G401.6 (cell line): Measurements from ENCODE around the gene TMEM108.
A peak's percentile ranks its signal among the peaks of the same experiment; 100 is the strongest.
"Not testable (repeated sequence)": the region's sequence is repeated elsewhere in the genome, so short reads cannot be mapped to it uniquely, and the experiment has no call there.

Source experiments
- FAIRE-seq: peaks from 2 replicates; lab custom pipeline; 2012; peaks lifted over from hg19 to GRCh38; lab: Jason Lieb, UNC

Gene TMEM108

GRCh38 chr3:133038089-133038730 is at the start of gene TMEM108:
TMEM108 (plus strand) TSS chr3:133038391.
- no peak for FAIRE-seq

GRCh38 chr3:132995971-132996370 is 42.2 kb upstream of the TMEM108 start:
- FAIRE-seq, result no peak

- no peak for FAIRE-seq
These were observed 40.6 kb upstream of the TMEM108 start for GRCh38 chr3:132997404-132998185.

- not testable (repeated sequence) for FAIRE-seq
These were observed 33.2 kb upstream of the TMEM108 start for GRCh38 chr3:133005032-133005431.

- no peak for FAIRE-seq
These were observed 30.6 kb upstream of the TMEM108 start for GRCh38 chr3:133007601-133008000.

- no peak for FAIRE-seq
These were observed 23.9 kb upstream of the TMEM108 start for GRCh38 chr3:133014325-133014724.

- FAIRE-seq, result not testable (repeated sequence)
These were observed 22.6 kb upstream of the TMEM108 start for GRCh38 chr3:133015573-133015972.

GRCh38 chr3:133016838-133017309 is 21.3 kb upstream of the TMEM108 start:
- FAIRE-seq, result no peak

- no peak for FAIRE-seq
These were observed 19.3 kb upstream of the TMEM108 start for GRCh38 chr3:133018921-133019320.

GRCh38 chr3:133021206-133021605 is 17.0 kb upstream of the TMEM108 start:
- no peak for FAIRE-seq

GRCh38 chr3:133023362-133023761 is 14.8 kb upstream of the TMEM108 start:
- FAIRE-seq, result no peak

- FAIRE-seq, result no peak
These were observed 12.6 kb upstream of the TMEM108 start for GRCh38 chr3:133025546-133025945.

- FAIRE-seq, result no peak
These were observed 5.9 kb upstream of the TMEM108 start for GRCh38 chr3:133032301-133032700.

GRCh38 chr3:133037436-133037835 is 755 bp upstream of the TMEM108 start:
- FAIRE-seq, result no peak

- no peak for FAIRE-seq
These were observed 662 bp downstream of the TMEM108 start for GRCh38 chr3:133038731-133039375.

- peak; percentile 78 for FAIRE-seq
These were observed 2.7 kb downstream of the TMEM108 start for GRCh38 chr3:133040696-133041523.

- FAIRE-seq, result no peak
These were observed 3.3 kb downstream of the TMEM108 start for GRCh38 chr3:133041524-133041829.

- FAIRE-seq, result no peak
These were observed 4.6 kb downstream of the TMEM108 start for GRCh38 chr3:133042778-133043177.

GRCh38 chr3:133047980-133048379 is 9.8 kb downstream of the TMEM108 start:
- FAIRE-seq, result no peak

GRCh38 chr3:133049491-133049890 is 11.3 kb downstream of the TMEM108 start:
- FAIRE-seq, result no peak

- FAIRE-seq, result no peak
These were observed 12.7 kb downstream of the TMEM108 start for GRCh38 chr3:133050891-133051290.

GRCh38 chr3:133053532-133053931 is 15.3 kb downstream of the TMEM108 start:
- FAIRE-seq, result no peak
